Measurements from ENCODE around the gene HSF2.

- TF ChIP-seq PKNOX1 (IDR thresholded peaks at IDR 0.05) (no peak), BHLHE40 (IDR thresholded peaks at IDR 0.05; ENCODE audit: borderline replicate concordance) (no peak), CTBP1 (IDR thresholded peaks at IDR 0.05; ENCODE audit: borderline replicate concordance) (no peak), TARDBP (IDR thresholded peaks at IDR 0.05) (no peak), SP1 (IDR thresholded peaks at IDR 0.05) (no peak), FOXM1 (IDR thresholded peaks at IDR 0.05; ENCODE audit: borderline replicate concordance) (no peak), SUZ12 (IDR thresholded peaks at IDR 0.05) (no peak), NFRKB (IDR thresholded peaks at IDR 0.05) (no peak), FOXA1 (IDR thresholded peaks at IDR 0.05) (no peak), HDGF (IDR thresholded peaks at IDR 0.05; ENCODE audit: borderline replicate concordance) (no peak), ZNF384 (IDR thresholded peaks at IDR 0.05) (no peak), L3MBTL2 (conservative IDR thresholded peaks at IDR 0.05) (no peak), FOXK2 (IDR thresholded peaks at IDR 0.05) (no peak), ELF4 (IDR thresholded peaks at IDR 0.05) (no peak)
Observed at GRCh38 chr6:122381494-122382265, 17.8 kb upstream of the HSF2 start.
